Hindlimb muscle (tissue), 1 donor: Measurements from ENCODE around the gene LRFN5. TPM values are rescaled to one million over a fixed set of nuclear protein-coding genes. Genes with fewer than 3 reads are reported as not detected.
"Not testable (repeated sequence)": the region's sequence is repeated elsewhere in the genome, so short reads cannot be mapped to it uniquely, and the experiment has no call there.

Source experiments
- DNase-seq: peaks from one replicate; pipeline ENCODE4 v3.0.0-alpha.2; 2013
- polyA plus RNA-seq: library from polyadenylated mRNA; unstranded; fragments of 120-200 nt; gene quantifications from one replicate; pipeline ENCODE4 v1.2.1, GENCODE V29; 2013; ENCODE audit not compliant: insufficient read length

LRFN5 gene
- polyA plus RNA-seq, result 8.4 TPM

GRCh38 chr14:41606532-41607303, at the start of gene LRFN5:
LRFN5 (plus strand) TSS chr14:41606876.
- peak; percentile 86 for DNase-seq

- no peak for DNase-seq
Observed at GRCh38 chr14:41558490-41558889, 48.2 kb upstream of the LRFN5 start.

- not testable (repeated sequence) for DNase-seq
Observed at GRCh38 chr14:41566864-41567263, 39.8 kb upstream of the LRFN5 start.

GRCh38 chr14:41568979-41569378, 37.7 kb upstream of the LRFN5 start:
- no peak for DNase-seq

- no peak for DNase-seq
Observed at GRCh38 chr14:41570415-41571155, 36.1 kb upstream of the LRFN5 start.

- no peak for DNase-seq
Observed at GRCh38 chr14:41586237-41586636, 20.4 kb upstream of the LRFN5 start.

- no peak for DNase-seq
Observed at GRCh38 chr14:41597647-41598046, 9.0 kb upstream of the LRFN5 start.

GRCh38 chr14:41599805-41600385, 6.8 kb upstream of the LRFN5 start:
- DNase-seq, result not testable (repeated sequence)

GRCh38 chr14:41604721-41605531, 1.8 kb upstream of the LRFN5 start:
- peak; percentile 87 for DNase-seq

- peak; percentile 77 for DNase-seq
Observed at GRCh38 chr14:41605550-41606281, 960 bp upstream of the LRFN5 start.

- no peak for DNase-seq
Observed at GRCh38 chr14:41606282-41606531, 469 bp upstream of the LRFN5 start.

- no peak for DNase-seq
Observed at GRCh38 chr14:41607304-41607775, 664 bp downstream of the LRFN5 start.

- peak; percentile 47 for DNase-seq
Observed at GRCh38 chr14:41607966-41608663, 1.4 kb downstream of the LRFN5 start.

GRCh38 chr14:41608681-41609390, 2.2 kb downstream of the LRFN5 start:
- peak; percentile 12 for DNase-seq

GRCh38 chr14:41609704-41610183, 3.1 kb downstream of the LRFN5 start:
- DNase-seq, result peak; percentile 86

- no peak for DNase-seq
Observed at GRCh38 chr14:41615011-41615595, 8.4 kb downstream of the LRFN5 start.

- no peak for DNase-seq
Observed at GRCh38 chr14:41623736-41624135, 17.1 kb downstream of the LRFN5 start.

GRCh38 chr14:41629876-41630275, 23.2 kb downstream of the LRFN5 start:
- no peak for DNase-seq

GRCh38 chr14:41634286-41634685, 27.6 kb downstream of the LRFN5 start:
- DNase-seq, result peak; percentile 23
